Natural killer cell treated with Interleukin-12 subunit alpha and Interleukin-12 subunit beta and Interleukin-15 and Interleukin-18, amount 100 ng/mL, for 72 hours (primary cell): ENCODE results near the gene CCNL2. TPM values are rescaled to one million over a fixed set of nuclear protein-coding genes. Genes with fewer than 3 reads are reported as not detected.
"Not testable (repeated sequence)": the region's sequence is repeated elsewhere in the genome, so short reads cannot be mapped to it uniquely, and the experiment has no call there.

Experiments used
- ATAC-seq, 2 donors: fragments of 150-1000 bp; cut with Tn5 transposase in 1 of 2; sonication (Bioruptor Pico), chemical (Tn5 transposase) in 1 of 2; 2 replicates each; pipeline ENCODE4 v1.10.0; 2021
- DNase-seq: peaks from one replicate; pipeline ENCODE4 v3.0.0; 2022; ENCODE audit warnings: low spot score
- H3K27ac Mint-ChIP-seq, 2 donors: 1 replicate in 1 of 2; 2 replicates in 1 of 2; pipeline ENCODE4 v1.8.0; 2022; ENCODE audit warnings: mixed read lengths in 2 of 2, mild to moderate bottlenecking in 1 of 2, moderate library complexity in 1 of 2
- H3K27me3 Mint-ChIP-seq, 2 donors: 1 replicate in 1 of 2; 2 replicates in 1 of 2; pipeline ENCODE4 v1.8.0; 2022; ENCODE audit warnings: mixed read lengths in 2 of 2
- H3K36me3 Mint-ChIP-seq: one replicate; pipeline ENCODE4 v1.8.0; 2022; ENCODE audit warnings: mixed read lengths
- H3K4me1 Mint-ChIP-seq, 2 donors: 1 replicate in 1 of 2; 2 replicates in 1 of 2; pipeline ENCODE4 v1.8.0; 2022; ENCODE audit warnings: low read depth in 2 of 2, mixed read lengths in 2 of 2, mild to moderate bottlenecking in 1 of 2
- H3K4me3 Mint-ChIP-seq: one replicate; pipeline ENCODE4 v1.8.0; 2022; ENCODE audit warnings: mixed read lengths
- H3K9me3 Mint-ChIP-seq: 2 replicates; pipeline ENCODE4 v1.8.0; 2022; ENCODE audit warnings: mixed read lengths
- total RNA-seq, 2 donors: library from RNA; stranded (reverse); gene quantifications; one replicate each; pipeline ENCODE4 v1.2.3, GENCODE V29; 2022

CCNL2 gene
- total RNA-seq, 2 donors from 2014 or later: 124 to 196 TPM

GRCh38 chr1:1419363-1419812 is 20.3 kb upstream of the CCNL2 start:
- Mint-ChIP-seq H3K4me3 (no peak overlapping the region), H3K4me1 (peaks cover 5 to 6% of the 10 kb centered on the region in 2 donors), H3K27me3 (peaks cover 6 to 7% of the 10 kb centered on the region in 2 donors), H3K27ac (no peak overlapping the region), H3K36me3 (no peaks in the 10 kb centered on the region), H3K9me3 (no peaks in the 10 kb centered on the region)
- DNase-seq: no peak
- peak; percentile 12 to 41 for ATAC-seq

- peaks cover 5 to 6% of the 10 kb centered on the region in 2 donors for H3K4me1 Mint-ChIP-seq
- no peak for DNase-seq
- H3K9me3 Mint-ChIP-seq: no peaks in the 10 kb centered on the region
- no peak overlapping the region for H3K4me3 Mint-ChIP-seq
- H3K27me3 Mint-ChIP-seq: peaks cover 6 to 7% of the 10 kb centered on the region in 2 donors
- H3K27ac Mint-ChIP-seq: no peak overlapping the region
- H3K36me3 Mint-ChIP-seq: no peaks in the 10 kb centered on the region
- ATAC-seq: peak in 1 of 2 donors; percentile 32
Measured at GRCh38 chr1:1418464-1419362, 19.6 kb upstream of the CCNL2 start.

- H3K9me3 Mint-ChIP-seq, DNase-seq, ATAC-seq, H3K27me3 Mint-ChIP-seq, H3K4me1 Mint-ChIP-seq, H3K4me3 Mint-ChIP-seq, H3K27ac Mint-ChIP-seq, H3K36me3 Mint-ChIP-seq: not testable (repeated sequence)
Measured at GRCh38 chr1:1417825-1418463, 18.8 kb upstream of the CCNL2 start.

- not testable (repeated sequence) for H3K36me3 Mint-ChIP-seq, H3K4me1 Mint-ChIP-seq, H3K4me3 Mint-ChIP-seq
Measured at GRCh38 chr1:1417396-1417795, 18.3 kb upstream of the CCNL2 start.

GRCh38 chr1:1415751-1416150 is 16.6 kb upstream of the CCNL2 start:
- Mint-ChIP-seq H3K36me3 (peaks cover 4% of the 10 kb centered on the region), H3K9me3 (no peaks in the 10 kb centered on the region), H3K4me3 (no peak overlapping the region), H3K27me3 (peaks cover 3 to 7% of the 10 kb centered on the region in 2 donors), H3K27ac (no peak overlapping the region), H3K4me1 (peaks cover 5% of the 10 kb centered on the region in 2 donors)
- DNase-seq: no peak
- no peak for ATAC-seq

More at GRCh38 chr1:1417396-1417795, 18.3 kb upstream of the CCNL2 start:
- not testable (repeated sequence) for H3K27ac Mint-ChIP-seq, H3K27me3 Mint-ChIP-seq, ATAC-seq, DNase-seq, H3K9me3 Mint-ChIP-seq

GRCh38 chr1:1412311-1412902 is 13.3 kb upstream of the CCNL2 start:
- not testable (repeated sequence) for H3K4me3 Mint-ChIP-seq, H3K4me1 Mint-ChIP-seq, H3K27ac Mint-ChIP-seq, DNase-seq, H3K36me3 Mint-ChIP-seq, H3K9me3 Mint-ChIP-seq, H3K27me3 Mint-ChIP-seq, ATAC-seq

GRCh38 chr1:1411626-1412025 is 12.5 kb upstream of the CCNL2 start:
- no peaks in the 10 kb centered on the region for H3K9me3 Mint-ChIP-seq
- no peak for ATAC-seq
- DNase-seq: no peak
- H3K27me3 Mint-ChIP-seq: no peaks in the 10 kb centered on the region
- H3K4me3 Mint-ChIP-seq: no peak overlapping the region
- peak overlapping the region in 1 of 2 donors; percentile 53 for H3K27ac Mint-ChIP-seq
- peaks cover 4% of the 10 kb centered on the region for H3K36me3 Mint-ChIP-seq
- H3K4me1 Mint-ChIP-seq: peaks cover 0 to 5% of the 10 kb centered on the region in 2 donors

GRCh38 chr1:1410238-1410637 is 11.1 kb upstream of the CCNL2 start:
- H3K27me3 Mint-ChIP-seq, H3K4me3 Mint-ChIP-seq, H3K36me3 Mint-ChIP-seq, DNase-seq, H3K27ac Mint-ChIP-seq, ATAC-seq, H3K9me3 Mint-ChIP-seq: not testable (repeated sequence)
- peaks cover 12 to 15% of the 10 kb centered on the region in 2 donors for H3K4me1 Mint-ChIP-seq

GRCh38 chr1:1407636-1408318 is 8.6 kb upstream of the CCNL2 start:
- Mint-ChIP-seq H3K4me1 (peaks cover 18 to 24% of the 10 kb centered on the region in 2 donors), H3K4me3 (peak overlapping the region; percentile 90), H3K9me3 (no peaks in the 10 kb centered on the region), H3K27me3 (no peaks in the 10 kb centered on the region), H3K27ac (peak overlapping the region; percentile 81 to 85), H3K36me3 (peaks cover 9% of the 10 kb centered on the region)
- DNase-seq (no peak), ATAC-seq (peak; percentile 30 to 32)

GRCh38 chr1:1406821-1407635 is 7.9 kb upstream of the CCNL2 start, which contains the start of gene MRPL20:
Gene MRPL20, minus strand, starts transcription at chr1:1407293. Its CDS starts 76 bp downstream, at chr1:1407217.
- Mint-ChIP-seq H3K36me3 (peaks cover 6% of the 10 kb centered on the region), H3K4me3 (peak within 1 kb of the TSS; percentile 90), H3K27ac (peak within 1 kb of the TSS; percentile 81 to 85), H3K4me1 (peaks cover 21 to 22% of the 10 kb centered on the region in 2 donors), H3K9me3 (no peaks in the 10 kb centered on the region), H3K27me3 (no peaks in the 10 kb centered on the region)
- ATAC-seq (peak; percentile 99), DNase-seq (peak; percentile 98)

GRCh38 chr1:1406101-1406820 is 7.1 kb upstream of the CCNL2 start:
- no peaks in the 10 kb centered on the region for H3K9me3 Mint-ChIP-seq
- peak overlapping the region; percentile 90 for H3K4me3 Mint-ChIP-seq
- H3K27ac Mint-ChIP-seq: peak overlapping the region; percentile 81 to 85
- ATAC-seq (no peak), DNase-seq (no peak)
- H3K4me1 Mint-ChIP-seq: peaks cover 22 to 23% of the 10 kb centered on the region in 2 donors
- peaks cover 6% of the 10 kb centered on the region for H3K36me3 Mint-ChIP-seq
- H3K27me3 Mint-ChIP-seq: no peaks in the 10 kb centered on the region

GRCh38 chr1:1403653-1404052 is 4.5 kb upstream of the CCNL2 start:
- Mint-ChIP-seq H3K4me1 (peaks cover 32 to 34% of the 10 kb centered on the region in 2 donors), H3K36me3 (peaks cover 6% of the 10 kb centered on the region), H3K27ac (peak overlapping the region; percentile 12 to 20), H3K4me3 (no peak overlapping the region), H3K27me3 (no peaks in the 10 kb centered on the region), H3K9me3 (no peaks in the 10 kb centered on the region)
- no peak for ATAC-seq
- no peak for DNase-seq
